Measurements from ENCODE around the gene SNRPB. TPM values are rescaled to one million over a fixed set of nuclear protein-coding genes. Genes with fewer than 3 reads are reported as not detected.

Gene SNRPB
- total RNA-seq: 100 to 1,000 TPM; 127 to 258 (median 216) TPM

GRCh38 chr20:2470423-2471193 is at the start of gene SNRPB:
TSS of gene SNRPB (minus strand) at chr20:2470789. CDS start at chr20:2470690, 99 bp downstream.
- 2% methylated on average over 35 of the region's 53 CpGs for WGBS
- Histone ChIP-seq H3K36me3 (peaks cover 14 to 25% (median 22%) of the 10 kb centered on the region in 4 donors), H3K27ac (replicated peaks in 1 of 4) (peak within 1 kb of the TSS; percentile 91 to 95 (median 94)), H3K4me3 (peak within 1 kb of the TSS; percentile 78 to 87 (median 82)), H3K9me3 (no peaks in the 10 kb centered on the region), H3K4me1 (peaks cover 25 to 35% (median 32%) of the 10 kb centered on the region in 4 donors), H3K27me3 (no peaks in the 10 kb centered on the region)
- TF ChIP-seq POLR2A (IDR thresholded peaks at IDR 0.05; ENCODE audit: low read depth) (peak; percentile 76), POLR2AphosphoS5 (IDR thresholded peaks at IDR 0.05) (peak; percentile 98 to 99), CTCF (IDR thresholded peaks at IDR 0.05) (peak in 1 of 3 experiments; percentile 4), EP300 (IDR thresholded peaks at IDR 0.05) (no peak)
- intact Hi-C loops (cut with DNase I): loop anchor here (5.0 to 10.0 kb wide), 2 partner anchors 52 to 174 kb away; no protein-coding TSS in a partner anchor
- peak; percentile 98 for DNase-seq (ENCODE audit: extremely low spot score)

- peaks cover 3 to 19% (median 16%) of the 10 kb centered on the region in 4 donors for H3K4me1 ChIP-seq
Measured at GRCh38 chr20:2519115-2519809, 48.7 kb upstream of the SNRPB start.

DNA sequence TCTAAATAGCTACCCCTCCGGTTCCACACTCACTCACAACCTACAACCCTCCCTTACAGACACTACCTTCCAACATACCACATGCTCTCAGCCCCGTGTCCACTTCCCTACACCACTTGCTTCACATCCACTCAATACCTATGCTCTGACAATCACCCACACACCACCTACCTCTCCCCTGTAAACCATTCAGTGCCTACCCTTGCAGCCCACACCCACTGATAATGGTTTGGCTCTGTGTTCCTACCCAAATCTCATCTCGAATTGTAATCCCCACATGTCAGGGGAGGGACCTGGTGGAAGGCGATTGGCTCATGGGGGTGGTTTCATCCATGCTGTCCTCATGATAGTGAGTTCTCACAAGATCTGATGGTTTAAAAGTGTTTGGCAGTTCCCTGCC is 48.0 kb upstream of the SNRPB start:
- no peak overlapping the region for H3K27ac ChIP-seq (replicated peaks in 1 of 4)
- intact Hi-C loops (cut with DNase I): no loop called here
- no peak overlapping the region for H3K4me3 ChIP-seq
- no peak for TF ChIP-seq POLR2A (IDR thresholded peaks at IDR 0.05; ENCODE audit: low read depth)
- no peak for TF ChIP-seq POLR2AphosphoS5 (IDR thresholded peaks at IDR 0.05)
- no peak for TF ChIP-seq EP300 (IDR thresholded peaks at IDR 0.05)
- H3K36me3 ChIP-seq: no peaks in the 10 kb centered on the region
- no peaks in the 10 kb centered on the region for H3K9me3 ChIP-seq
- WGBS: 77% methylated on average over 4 of the region's 4 CpGs
- peak; percentile 84 for DNase-seq (ENCODE audit: extremely low spot score)
- no peaks in the 10 kb centered on the region for H3K27me3 ChIP-seq
- H3K4me1 ChIP-seq: peaks cover 0 to 13% (median 9%) of the 10 kb centered on the region in 4 donors

More at GRCh38 chr20:2519115-2519809, 48.7 kb upstream of the SNRPB start:
- no peak overlapping the region for H3K4me3 ChIP-seq
- no peaks in the 10 kb centered on the region for H3K36me3 ChIP-seq
- DNase-seq (ENCODE audit: extremely low spot score): peak; percentile 12
- H3K27ac ChIP-seq (replicated peaks in 1 of 4): no peak overlapping the region
- H3K9me3 ChIP-seq: no peaks in the 10 kb centered on the region
- 94% methylated on average over 4 of the region's 4 CpGs for WGBS
- intact Hi-C loops (cut with DNase I): no loop called here
- H3K27me3 ChIP-seq: no peaks in the 10 kb centered on the region
- TF ChIP-seq CTCF (IDR thresholded peaks at IDR 0.05) (no peak), POLR2A (IDR thresholded peaks at IDR 0.05; ENCODE audit: low read depth) (no peak), EP300 (IDR thresholded peaks at IDR 0.05) (no peak), POLR2AphosphoS5 (IDR thresholded peaks at IDR 0.05) (no peak)

DNA sequence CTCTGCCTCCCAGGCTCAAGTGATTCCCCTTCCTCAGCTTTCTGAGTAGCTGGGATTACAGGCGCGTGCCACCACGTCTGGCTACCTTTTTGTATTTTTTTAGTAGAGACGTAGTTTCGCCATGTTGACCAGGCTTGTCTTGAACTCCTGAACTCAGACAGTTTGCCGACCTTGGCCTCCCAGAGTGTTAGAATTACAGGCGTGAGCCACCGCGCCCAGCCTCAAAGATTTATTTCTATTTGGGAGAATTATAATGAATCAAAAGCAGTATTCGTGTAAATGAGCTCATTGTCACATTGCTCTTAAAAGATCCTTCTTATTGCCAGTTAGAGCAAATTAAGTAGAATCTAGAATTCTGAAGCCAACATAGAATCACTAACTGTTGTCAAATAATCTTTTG is 47.5 kb upstream of the SNRPB start:
- WGBS: 94% methylated on average over 10 of the region's 10 CpGs
- peaks cover 0 to 8% (median 5%) of the 10 kb centered on the region in 4 donors for H3K4me1 ChIP-seq
- no peak for TF ChIP-seq EP300 (IDR thresholded peaks at IDR 0.05)
- TF ChIP-seq POLR2AphosphoS5 (IDR thresholded peaks at IDR 0.05): no peak
- no peak for TF ChIP-seq CTCF (IDR thresholded peaks at IDR 0.05)
- TF ChIP-seq POLR2A (IDR thresholded peaks at IDR 0.05; ENCODE audit: low read depth): no peak
- no peak overlapping the region for H3K27ac ChIP-seq (replicated peaks in 1 of 4)
- no peak overlapping the region for H3K4me3 ChIP-seq
- no peaks in the 10 kb centered on the region for H3K9me3 ChIP-seq
- no peaks in the 10 kb centered on the region for H3K27me3 ChIP-seq
- DNase-seq (ENCODE audit: extremely low spot score): peak; percentile 66
- intact Hi-C loops (cut with DNase I): no loop called here
- H3K36me3 ChIP-seq: no peaks in the 10 kb centered on the region

DNA sequence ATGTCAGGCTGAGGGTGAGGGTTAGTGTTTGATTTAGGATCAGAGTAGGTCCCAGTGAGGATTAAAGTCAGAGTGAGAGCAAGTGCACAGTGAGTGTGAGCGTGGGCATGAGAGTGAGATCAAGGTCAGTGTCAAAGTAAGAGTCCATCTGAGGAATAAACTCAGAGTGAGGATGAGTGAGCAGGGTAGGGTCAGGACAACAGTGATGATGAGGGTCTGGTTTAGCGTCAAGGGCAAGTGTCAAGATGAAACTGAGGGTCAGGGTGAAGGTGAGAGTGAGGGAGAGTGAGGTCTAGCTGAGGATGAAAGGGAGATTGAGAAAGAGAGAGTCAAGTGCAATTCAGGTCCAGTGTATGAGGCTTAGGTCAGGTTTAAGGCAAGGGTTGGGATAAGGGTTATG is 45.8 kb upstream of the SNRPB start:
- Histone ChIP-seq H3K4me3 (no peak overlapping the region), H3K27me3 (no peaks in the 10 kb centered on the region), H3K4me1 (no peaks in the 10 kb centered on the region), H3K27ac (replicated peaks in 1 of 4) (no peak overlapping the region), H3K9me3 (no peaks in the 10 kb centered on the region), H3K36me3 (no peaks in the 10 kb centered on the region)
- intact Hi-C loops (cut with DNase I): no loop called here
- no peak for TF ChIP-seq CTCF (IDR thresholded peaks at IDR 0.05)
- no peak for TF ChIP-seq POLR2A (IDR thresholded peaks at IDR 0.05; ENCODE audit: low read depth)
- no peak for TF ChIP-seq EP300 (IDR thresholded peaks at IDR 0.05)
- TF ChIP-seq POLR2AphosphoS5 (IDR thresholded peaks at IDR 0.05): no peak
- WGBS: 88% methylated on average over 2 of the region's 2 CpGs
- DNase-seq (ENCODE audit: extremely low spot score): peak; percentile 66
